Stimulated activated memory B cell treated with anti-CD40 and anti-IgM and Interleukin-4, amounts not matched to agents 10 μg/mL and 1 μg/mL and 100 μg/mL, for 72 hours (primary cell): ENCODE measurements around the gene SRGAP2B.
A peak's percentile ranks its signal among the peaks of the same experiment; 100 is the strongest.
"Not testable (repeated sequence)": the region's sequence is repeated elsewhere in the genome, so short reads cannot be mapped to it uniquely, and the experiment has no call there.

ENCODE experiments used
- ATAC-seq: fragments of 150-1000 bp; cut with Tn5 transposase; 2 replicates; pipeline ENCODE4 v1.10.0; 2021
- H3K27ac Mint-ChIP-seq: one replicate; pipeline ENCODE4 v1.8.0; 2022; ENCODE audit warnings: mild to moderate bottlenecking, mixed read lengths
- H3K27me3 Mint-ChIP-seq: one replicate; pipeline ENCODE4 v1.8.0; 2022; ENCODE audit warnings: mixed read lengths
- H3K36me3 Mint-ChIP-seq: one replicate; pipeline ENCODE4 v1.8.0; 2022; ENCODE audit warnings: mixed read lengths
- H3K4me1 Mint-ChIP-seq: one replicate; pipeline ENCODE4 v1.8.0; 2022; ENCODE audit warnings: mixed read lengths
- H3K4me3 Mint-ChIP-seq: one replicate; pipeline ENCODE4 v1.8.0; 2022; ENCODE audit warnings: mild to moderate bottlenecking, moderate library complexity, mixed read lengths
- H3K9me3 Mint-ChIP-seq: one replicate; pipeline ENCODE4 v1.8.0; 2022; ENCODE audit warnings: mixed read lengths

SRGAP2B gene

DNA sequence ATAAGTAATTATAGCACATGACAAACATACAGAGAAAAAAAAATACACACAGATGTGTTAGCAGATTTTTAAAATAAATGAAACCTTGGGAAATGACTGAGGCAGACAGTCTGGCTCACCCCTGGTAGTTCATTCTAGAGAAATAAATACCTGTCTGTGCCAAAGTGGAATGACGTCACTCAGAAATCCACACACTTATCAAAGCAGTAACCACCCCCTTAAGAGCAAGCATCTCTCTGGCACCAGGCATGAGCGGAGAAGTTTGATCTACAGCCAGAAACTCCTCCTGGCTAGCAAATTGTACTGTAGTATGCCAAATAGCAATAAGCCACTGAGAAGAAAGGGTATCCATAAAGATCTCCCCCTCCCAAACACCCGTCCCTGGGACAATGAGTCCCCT lies 131.6 kb downstream of the SRGAP2B start:
- H3K4me3 Mint-ChIP-seq, ATAC-seq, H3K9me3 Mint-ChIP-seq, H3K27ac Mint-ChIP-seq, H3K36me3 Mint-ChIP-seq, H3K4me1 Mint-ChIP-seq, H3K27me3 Mint-ChIP-seq: not testable (repeated sequence)

DNA sequence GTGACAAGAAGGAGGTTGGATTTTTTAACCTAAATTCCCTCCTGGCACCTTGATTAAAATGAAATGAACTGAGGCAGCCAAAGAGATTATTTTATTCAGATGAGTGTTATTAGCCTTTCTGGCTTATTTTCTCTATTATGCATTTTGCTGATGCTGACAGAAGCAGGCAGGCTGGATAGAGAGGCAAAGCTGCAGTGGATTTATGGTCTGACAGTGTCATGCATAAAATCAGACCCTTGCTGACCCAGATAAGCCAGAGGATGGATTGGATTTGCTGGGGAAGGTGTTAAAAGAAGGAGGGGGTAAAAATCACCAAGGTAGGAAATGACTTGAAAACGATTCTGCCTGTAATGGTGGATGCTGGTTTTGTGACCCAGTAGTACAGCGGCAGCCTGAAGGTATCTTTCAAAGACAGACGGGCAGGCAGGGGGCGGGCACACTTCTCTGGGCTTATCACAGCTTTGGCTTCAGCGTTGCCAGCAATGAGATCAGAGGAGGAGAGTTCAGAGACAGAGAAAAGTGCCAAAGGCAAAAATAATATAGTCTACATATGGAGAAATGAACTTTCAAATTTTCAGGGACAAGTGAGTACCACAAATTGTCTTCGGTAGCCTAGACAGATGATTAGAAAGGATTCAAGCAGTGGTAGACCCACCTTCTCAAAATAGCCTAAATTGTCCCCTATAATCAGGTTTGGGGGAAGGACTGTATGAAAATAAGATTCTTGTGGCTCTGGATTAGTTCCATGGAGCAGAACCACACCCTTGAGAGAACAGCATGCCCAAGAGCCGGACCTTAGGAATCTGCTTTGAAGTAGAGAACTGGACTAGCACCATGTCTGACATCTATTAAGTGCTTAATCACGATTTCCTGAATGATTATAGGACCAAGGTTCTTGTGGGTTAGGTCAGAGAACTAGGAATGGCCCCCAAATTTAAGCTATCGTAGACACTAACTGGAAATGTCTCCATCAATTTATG lies 133.2 kb downstream of the SRGAP2B start:
- H3K4me1 Mint-ChIP-seq, H3K4me3 Mint-ChIP-seq, H3K36me3 Mint-ChIP-seq, ATAC-seq, H3K27me3 Mint-ChIP-seq, H3K9me3 Mint-ChIP-seq, H3K27ac Mint-ChIP-seq: not testable (repeated sequence)

DNA sequence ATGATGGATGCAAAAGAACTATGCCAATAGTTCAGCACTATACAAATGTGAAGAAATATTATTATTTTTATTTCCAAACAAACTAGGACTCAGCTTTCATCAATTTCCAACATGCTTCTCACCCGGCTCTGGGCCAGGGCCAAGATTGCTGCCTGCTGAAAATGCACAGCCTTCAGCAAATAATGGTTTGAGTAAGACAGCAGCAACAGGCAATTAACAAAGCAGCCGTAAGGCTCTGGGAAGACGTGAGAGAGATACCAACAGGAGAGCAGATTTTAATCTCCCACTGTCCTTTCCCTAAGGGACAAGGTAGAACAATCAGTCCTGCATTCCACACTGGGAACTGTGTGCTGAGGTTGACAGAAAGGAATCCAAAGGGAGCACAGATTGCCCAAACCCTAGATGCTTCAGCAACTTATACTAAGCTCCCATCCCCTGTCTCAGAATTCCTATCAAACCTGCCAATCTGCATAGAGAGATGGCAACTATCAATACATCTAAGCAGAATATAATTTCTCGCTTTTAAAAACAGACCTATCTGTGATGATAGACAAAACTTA lies 134.1 kb downstream of the SRGAP2B start:
- not testable (repeated sequence) for ATAC-seq, H3K27ac Mint-ChIP-seq, H3K9me3 Mint-ChIP-seq, H3K27me3 Mint-ChIP-seq, H3K36me3 Mint-ChIP-seq, H3K4me1 Mint-ChIP-seq, H3K4me3 Mint-ChIP-seq

DNA sequence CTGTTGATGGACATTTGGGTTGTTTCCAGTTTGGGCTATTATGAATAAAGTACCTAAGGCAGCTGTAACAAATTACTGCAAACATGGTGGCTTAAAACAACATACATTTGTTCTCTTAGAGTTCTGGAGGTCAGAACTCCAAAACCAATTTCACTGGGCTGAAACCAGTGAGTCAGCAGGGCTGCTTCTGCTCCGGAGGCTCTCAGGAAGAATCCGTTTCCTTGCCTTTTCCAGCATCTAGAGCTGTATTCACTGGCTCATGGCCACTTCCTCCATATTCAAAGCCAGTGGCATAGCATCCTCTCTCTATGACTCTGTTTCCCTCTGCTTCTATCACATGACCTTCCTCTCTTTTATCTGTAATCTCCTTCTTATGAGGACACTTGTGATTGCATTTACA lies 146.7 kb downstream of the SRGAP2B start:
- H3K9me3 Mint-ChIP-seq = not testable (repeated sequence)

DNA sequence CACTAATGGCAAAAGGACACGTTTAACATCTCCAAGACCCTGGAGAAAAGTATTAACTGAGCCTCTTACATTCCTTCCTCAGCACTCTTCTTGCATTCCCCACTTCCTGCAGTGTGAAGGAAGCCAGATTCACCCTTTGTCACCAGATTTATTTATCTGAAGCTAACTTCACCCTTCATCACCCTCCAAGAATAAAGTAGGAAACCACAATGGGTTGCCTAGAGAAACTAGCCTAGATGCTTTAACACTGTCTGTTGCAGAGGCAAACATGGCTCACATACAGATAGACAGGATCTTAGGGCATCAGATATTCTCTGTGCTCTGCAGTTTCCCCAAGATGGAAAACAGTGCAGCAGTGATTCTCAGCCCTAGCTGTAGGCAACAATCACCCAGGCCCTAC lies 147.6 kb downstream of the SRGAP2B start:
- H3K36me3 Mint-ChIP-seq, ATAC-seq, H3K27ac Mint-ChIP-seq, H3K27me3 Mint-ChIP-seq, H3K9me3 Mint-ChIP-seq, H3K4me3 Mint-ChIP-seq, H3K4me1 Mint-ChIP-seq: not testable (repeated sequence)

More for the DNA sequence above, 146.7 kb downstream of the SRGAP2B start:
- H3K27me3 Mint-ChIP-seq, H3K4me1 Mint-ChIP-seq, H3K36me3 Mint-ChIP-seq, H3K4me3 Mint-ChIP-seq, H3K27ac Mint-ChIP-seq, ATAC-seq: not testable (repeated sequence)

DNA sequence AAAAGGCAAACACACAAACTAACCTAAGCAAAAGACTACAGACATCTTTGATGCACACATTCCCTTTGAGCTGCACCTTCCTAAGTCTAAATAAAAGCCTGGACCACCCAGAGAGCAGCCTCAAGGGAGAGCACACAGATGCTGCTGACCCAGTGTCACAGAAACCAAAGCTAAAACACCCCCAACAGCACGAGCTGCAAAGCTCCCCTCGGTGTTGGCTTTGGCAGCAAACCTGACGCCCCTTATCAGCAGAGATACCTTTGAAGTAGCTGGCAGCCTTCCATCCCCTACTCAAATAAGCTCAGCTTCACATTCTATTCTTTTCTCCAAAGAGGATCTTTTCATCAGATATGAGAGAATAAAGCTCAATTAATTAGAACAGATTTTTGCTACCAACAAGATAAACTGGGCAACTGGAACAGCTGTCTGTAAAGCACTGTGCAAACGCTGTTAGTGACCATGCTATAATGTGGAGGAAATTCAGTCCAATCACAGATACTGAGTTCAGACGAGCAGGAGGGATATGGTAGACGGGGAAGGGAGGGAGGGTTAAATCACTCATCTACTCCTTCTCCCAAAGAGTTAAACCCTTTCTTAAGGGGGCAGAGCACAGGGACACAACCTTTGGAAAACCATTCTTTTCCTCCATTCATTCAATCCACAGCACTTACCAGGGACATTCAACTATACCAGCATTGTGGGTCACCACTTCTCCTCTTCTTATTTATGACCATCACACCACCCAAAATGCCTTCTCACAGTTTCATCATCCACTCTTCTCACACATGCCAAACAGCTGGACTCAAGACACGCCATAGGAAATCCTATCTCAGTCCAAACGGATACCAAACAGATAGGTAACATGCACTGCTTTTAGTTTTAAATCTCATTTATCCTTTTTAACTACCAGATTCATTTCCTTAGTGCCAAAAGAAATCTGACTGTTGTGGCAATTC lies 148.3 kb downstream of the SRGAP2B start:
- not testable (repeated sequence) for H3K27me3 Mint-ChIP-seq, H3K4me1 Mint-ChIP-seq, ATAC-seq

DNA sequence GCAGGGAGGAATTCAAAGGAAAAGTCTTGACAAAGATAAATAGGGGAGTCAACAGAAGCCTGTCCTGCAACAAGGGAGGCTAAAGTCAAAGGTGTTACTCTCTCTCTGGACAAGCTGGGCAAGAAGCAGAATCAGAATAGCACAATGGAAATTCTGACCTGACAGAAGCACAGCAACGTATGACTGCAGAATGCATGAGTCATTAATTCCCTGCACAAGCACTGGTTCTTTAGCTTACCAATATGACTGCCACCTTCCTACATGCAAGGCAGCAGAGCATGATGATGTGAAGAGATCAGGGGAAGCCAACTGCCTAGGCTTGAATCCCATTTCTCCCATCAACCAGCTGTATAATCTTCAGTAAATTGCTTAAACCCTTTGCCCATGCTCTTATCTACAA lies 153.4 kb downstream of the SRGAP2B start:
- peak overlapping the region; percentile 79 for H3K27ac Mint-ChIP-seq
- ATAC-seq = peak; percentile 88
- H3K9me3 Mint-ChIP-seq, H3K27me3 Mint-ChIP-seq, H3K36me3 Mint-ChIP-seq, H3K4me3 Mint-ChIP-seq, H3K4me1 Mint-ChIP-seq: not testable (repeated sequence)

More for the DNA sequence above, 148.3 kb downstream of the SRGAP2B start:
- not testable (repeated sequence) for H3K4me3 Mint-ChIP-seq, H3K27ac Mint-ChIP-seq, H3K9me3 Mint-ChIP-seq, H3K36me3 Mint-ChIP-seq

DNA sequence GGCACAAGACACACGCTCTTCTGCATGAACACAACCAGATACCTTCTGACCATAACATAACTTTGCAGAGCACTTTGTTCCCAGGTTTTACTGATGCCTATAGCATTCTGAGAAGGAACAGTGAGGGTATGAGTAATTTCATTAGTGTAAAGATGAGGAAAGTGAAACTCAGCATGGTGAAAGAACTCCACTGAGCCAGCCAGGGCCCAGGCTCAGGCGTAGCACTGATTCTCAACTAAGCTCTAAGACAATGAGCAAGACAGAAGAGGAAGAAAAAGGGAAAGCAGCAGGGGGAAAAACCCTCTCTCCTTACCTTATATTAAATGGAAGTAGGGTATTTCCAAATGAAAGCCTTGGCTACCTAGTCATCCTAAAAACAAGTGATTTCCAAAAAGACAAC lies 155.1 kb downstream of the SRGAP2B start:
- not testable (repeated sequence) for H3K4me3 Mint-ChIP-seq, H3K27me3 Mint-ChIP-seq, H3K36me3 Mint-ChIP-seq, H3K9me3 Mint-ChIP-seq, H3K4me1 Mint-ChIP-seq, H3K27ac Mint-ChIP-seq
- peak; percentile 80 for ATAC-seq

DNA sequence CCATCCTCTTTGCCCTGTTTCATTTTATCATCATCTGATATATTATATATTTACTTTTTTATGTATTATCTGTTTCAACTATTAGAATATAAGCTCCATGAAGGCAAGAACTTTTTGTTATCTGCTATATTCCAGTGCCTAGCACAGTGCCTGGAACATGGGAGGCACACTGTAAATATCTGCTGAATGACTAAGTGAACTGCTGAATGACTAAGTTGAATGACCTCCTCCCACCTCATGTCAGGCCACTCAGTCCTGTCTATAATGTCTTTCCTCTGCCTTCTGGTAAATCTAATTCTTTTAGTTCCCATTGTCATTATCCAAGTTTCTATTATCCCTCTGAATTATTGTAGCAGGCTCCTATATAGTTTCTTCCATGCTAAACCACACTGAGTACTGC lies 156.5 kb downstream of the SRGAP2B start:
- not testable (repeated sequence) for H3K4me1 Mint-ChIP-seq, ATAC-seq, H3K27me3 Mint-ChIP-seq, H3K36me3 Mint-ChIP-seq, H3K9me3 Mint-ChIP-seq, H3K4me3 Mint-ChIP-seq, H3K27ac Mint-ChIP-seq

DNA sequence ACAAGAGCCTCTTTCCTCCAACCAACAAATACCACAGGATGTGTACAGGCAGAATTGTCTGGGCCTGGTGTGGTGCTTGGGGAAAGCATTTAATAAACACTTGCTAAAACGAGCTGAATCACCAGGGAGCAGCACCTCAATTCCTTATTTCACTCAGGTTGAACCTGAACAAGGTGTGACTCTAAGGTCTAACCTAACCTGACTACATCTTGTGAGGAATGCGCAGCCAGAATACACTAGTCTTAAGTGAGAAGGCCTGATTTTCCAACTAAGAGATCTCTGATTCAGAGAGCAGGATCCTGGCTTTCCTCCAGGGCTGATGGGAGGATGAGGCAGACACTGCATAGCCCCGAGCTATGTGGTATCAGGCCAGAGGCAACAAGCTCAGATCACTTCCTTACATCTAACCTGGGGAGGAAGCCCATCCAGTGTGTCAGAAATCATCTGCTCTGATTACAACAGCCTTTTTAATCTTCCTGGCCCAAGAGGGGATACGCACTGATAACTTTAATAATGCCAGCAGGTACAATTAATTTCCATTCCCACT lies 158.9 kb downstream of the SRGAP2B start:
- H3K27me3 Mint-ChIP-seq, ATAC-seq, H3K36me3 Mint-ChIP-seq: not testable (repeated sequence)

DNA sequence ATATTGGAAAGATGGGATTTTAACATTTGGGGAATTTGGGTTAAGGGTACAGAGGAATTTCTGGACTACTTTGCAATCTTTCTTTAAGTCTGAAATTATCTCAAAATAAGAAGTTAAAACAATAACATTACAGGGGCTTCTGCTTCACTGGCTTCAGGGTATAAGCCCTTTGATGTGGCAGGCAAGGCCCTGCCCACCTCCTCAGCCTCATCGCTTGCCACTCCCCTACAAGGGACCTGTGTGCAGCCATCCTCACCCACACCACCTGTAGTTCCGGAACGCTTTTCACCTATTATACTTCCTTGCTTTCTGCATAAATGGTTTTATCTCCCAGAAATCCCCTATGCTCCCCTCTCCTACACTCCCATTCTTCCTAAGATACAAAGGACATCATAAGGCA lies 159.8 kb downstream of the SRGAP2B start:
- H3K27ac Mint-ChIP-seq = not testable (repeated sequence)

More for the DNA sequence above, 158.9 kb downstream of the SRGAP2B start:
- not testable (repeated sequence) for H3K27ac Mint-ChIP-seq, H3K4me1 Mint-ChIP-seq, H3K4me3 Mint-ChIP-seq, H3K9me3 Mint-ChIP-seq

DNA sequence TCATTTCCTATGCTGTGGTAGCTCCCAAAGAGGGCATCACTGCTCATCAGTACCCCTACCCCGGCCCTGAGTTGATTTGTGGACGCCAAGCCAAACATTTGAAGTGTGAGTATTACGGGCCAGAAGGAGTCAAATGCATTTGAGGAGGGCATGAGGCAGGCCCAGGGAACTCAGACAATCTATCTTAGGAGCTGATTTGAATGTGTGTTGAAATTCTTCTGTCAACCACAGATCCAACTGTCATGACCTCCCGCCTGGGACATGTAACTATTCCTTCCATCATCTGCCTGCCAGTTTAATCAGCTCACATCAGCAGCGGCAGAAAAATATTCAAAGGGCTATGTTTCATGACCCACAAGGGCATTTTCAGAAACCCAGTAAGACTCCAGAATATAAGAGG lies 162.1 kb downstream of the SRGAP2B start:
- not testable (repeated sequence) for H3K4me3 Mint-ChIP-seq, H3K9me3 Mint-ChIP-seq, H3K27ac Mint-ChIP-seq, H3K36me3 Mint-ChIP-seq, ATAC-seq, H3K27me3 Mint-ChIP-seq, H3K4me1 Mint-ChIP-seq

More for the DNA sequence above, 159.8 kb downstream of the SRGAP2B start:
- H3K27me3 Mint-ChIP-seq, H3K4me3 Mint-ChIP-seq, ATAC-seq, H3K4me1 Mint-ChIP-seq, H3K36me3 Mint-ChIP-seq, H3K9me3 Mint-ChIP-seq: not testable (repeated sequence)

DNA sequence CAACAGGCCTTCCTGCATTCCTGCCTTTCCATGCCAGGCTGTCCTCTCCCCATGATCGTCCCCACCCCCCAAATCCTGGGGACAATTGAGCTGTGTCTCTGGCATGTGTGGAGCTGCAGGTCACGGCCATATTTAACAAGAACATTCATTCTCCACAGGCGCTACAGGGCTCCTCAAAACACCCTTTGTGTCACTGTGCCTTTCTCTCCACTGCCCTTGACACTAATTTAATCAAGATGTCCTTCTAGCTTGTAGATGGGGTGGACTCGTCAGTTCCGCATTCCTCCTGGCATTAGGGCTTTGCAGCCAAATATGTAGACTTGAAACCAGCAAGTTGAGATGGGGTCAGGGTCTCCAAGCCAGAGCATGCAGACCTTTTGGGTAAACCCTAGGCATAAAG lies 163.0 kb downstream of the SRGAP2B start:
- not testable (repeated sequence) for H3K9me3 Mint-ChIP-seq, H3K4me3 Mint-ChIP-seq, H3K4me1 Mint-ChIP-seq, ATAC-seq, H3K36me3 Mint-ChIP-seq, H3K27me3 Mint-ChIP-seq, H3K27ac Mint-ChIP-seq

DNA sequence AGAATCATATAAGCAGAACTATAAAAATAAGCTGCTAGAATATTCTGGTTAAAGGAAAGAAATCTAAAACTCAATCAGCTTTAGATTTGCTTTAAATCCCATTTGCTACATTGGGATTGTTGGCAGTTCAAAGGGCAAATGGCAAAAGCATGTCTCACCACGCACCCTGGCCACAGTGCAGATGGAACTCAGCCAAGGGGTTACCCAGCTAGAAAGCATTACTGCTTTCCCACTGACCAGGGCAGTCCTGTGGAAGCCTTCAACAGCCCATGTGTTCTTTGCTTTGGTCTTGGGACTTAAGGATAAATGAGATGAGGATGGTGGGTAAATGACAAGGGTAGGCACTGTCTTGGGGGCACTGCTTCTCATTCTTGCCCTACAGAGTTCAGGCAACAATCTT lies 163.6 kb downstream of the SRGAP2B start:
- not testable (repeated sequence) for H3K27me3 Mint-ChIP-seq, H3K4me1 Mint-ChIP-seq, H3K36me3 Mint-ChIP-seq, ATAC-seq, H3K4me3 Mint-ChIP-seq, H3K9me3 Mint-ChIP-seq, H3K27ac Mint-ChIP-seq

DNA sequence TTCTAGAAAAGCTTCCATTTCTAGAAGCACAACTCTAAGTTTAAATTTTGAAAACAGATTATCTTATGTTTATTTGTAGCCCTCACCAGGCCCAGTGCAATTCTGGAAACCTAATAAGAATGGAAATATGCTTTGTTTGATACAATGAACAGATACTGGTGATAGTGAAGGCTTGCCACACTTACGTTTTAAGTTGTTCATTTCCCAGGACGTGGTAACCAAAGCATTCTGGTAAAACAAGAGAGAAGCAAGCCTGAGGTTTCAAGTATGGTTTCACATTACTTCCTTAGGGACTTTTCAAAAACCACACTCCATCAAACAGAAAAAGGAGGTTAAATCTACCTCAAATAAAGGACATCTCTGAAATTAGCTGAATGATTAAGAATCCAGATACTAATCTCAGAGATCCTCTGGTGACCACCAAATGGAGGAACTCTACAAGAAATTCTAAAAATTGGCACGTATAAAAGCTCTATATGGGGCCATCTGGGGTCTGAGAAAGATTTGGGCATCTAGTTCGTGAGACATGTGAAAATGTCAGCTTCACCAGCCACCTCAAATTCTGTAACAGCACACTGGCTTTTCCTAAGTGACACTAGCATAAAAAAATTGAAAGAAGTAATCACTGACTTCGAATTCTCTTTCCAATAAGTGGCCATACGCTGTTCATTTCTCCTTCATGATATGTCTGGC lies 164.9 kb downstream of the SRGAP2B start:
- not testable (repeated sequence) for H3K27me3 Mint-ChIP-seq, H3K4me1 Mint-ChIP-seq, H3K4me3 Mint-ChIP-seq, H3K36me3 Mint-ChIP-seq, H3K27ac Mint-ChIP-seq, H3K9me3 Mint-ChIP-seq
- ATAC-seq = peak; percentile 56
